Suppressor macrophage treated with lipopolysaccharide for 4 hours (primary cell): ENCODE measurements around the gene GRHPR.
"Not testable (repeated sequence)": the region's sequence is repeated elsewhere in the genome, so short reads cannot be mapped to it uniquely, and the experiment has no call there.

ENCODE experiments used
- DNase-seq: peaks from one replicate; pipeline ENCODE4 v3.0.0-alpha.2; 2020

Gene GRHPR

DNA sequence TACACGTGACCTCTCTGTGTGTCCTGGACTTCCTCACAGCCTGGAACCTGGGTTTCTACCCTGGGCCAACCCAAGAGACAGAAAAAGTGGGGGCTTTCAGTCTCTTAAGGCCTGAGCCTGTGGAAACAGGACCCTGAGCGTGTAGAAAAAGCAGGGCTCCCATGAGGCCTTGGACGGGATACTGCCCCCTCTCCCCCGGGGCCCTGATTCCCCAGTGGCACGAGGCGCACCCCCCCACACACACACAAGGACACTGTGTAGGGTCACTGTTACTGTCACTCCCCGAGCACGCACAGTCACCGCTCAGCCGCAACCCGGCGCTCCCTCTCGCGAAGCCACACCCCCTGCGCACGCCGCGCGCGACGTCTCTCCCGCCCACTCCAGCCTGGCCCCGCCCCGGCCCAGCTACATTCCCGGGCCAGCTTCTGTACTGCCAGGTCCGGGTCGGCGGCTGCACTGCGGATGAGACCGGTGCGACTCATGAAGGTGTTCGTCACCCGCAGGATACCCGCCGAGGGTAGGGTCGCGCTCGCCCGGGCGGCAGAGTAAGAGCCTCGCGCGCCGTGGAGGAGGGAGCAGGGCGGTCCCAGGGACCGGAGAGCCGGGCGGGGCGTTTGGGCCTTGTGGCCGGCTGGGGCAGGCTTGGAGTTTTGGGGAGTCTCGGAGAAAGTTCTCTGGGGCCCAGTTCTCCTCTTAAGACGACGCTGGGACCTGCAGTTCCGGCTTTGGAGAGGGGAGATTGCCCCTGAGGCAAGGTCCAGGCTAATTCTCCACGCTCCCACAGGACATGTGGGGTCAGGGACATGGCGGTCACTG, at the start of gene GRHPR:
GRHPR (plus strand) TSS at position 408 of the 816 bp plus-strand sequence; CDS start at position 463, 55 bp downstream.
- peak; percentile 94 for DNase-seq

DNA sequence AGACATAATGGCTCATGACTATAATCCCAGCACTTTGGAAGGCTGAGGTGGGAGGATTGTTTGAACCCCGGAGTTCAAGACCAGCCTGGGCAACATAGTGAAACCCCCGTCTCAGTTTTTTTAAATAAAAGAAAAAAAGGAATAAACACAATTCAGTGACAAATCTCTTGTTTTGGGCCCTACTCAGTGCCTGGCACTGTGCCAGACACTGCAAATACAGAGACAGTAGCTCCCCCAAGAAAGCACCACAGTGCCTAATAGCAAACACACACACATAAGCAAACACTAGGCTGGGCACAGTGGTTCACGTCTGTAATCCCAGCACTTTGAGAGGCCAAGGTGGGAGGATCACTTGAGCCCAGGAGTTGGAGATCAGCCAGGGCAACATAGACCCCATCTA, 49.7 kb upstream of the GRHPR start:
- DNase-seq = no peak

DNA sequence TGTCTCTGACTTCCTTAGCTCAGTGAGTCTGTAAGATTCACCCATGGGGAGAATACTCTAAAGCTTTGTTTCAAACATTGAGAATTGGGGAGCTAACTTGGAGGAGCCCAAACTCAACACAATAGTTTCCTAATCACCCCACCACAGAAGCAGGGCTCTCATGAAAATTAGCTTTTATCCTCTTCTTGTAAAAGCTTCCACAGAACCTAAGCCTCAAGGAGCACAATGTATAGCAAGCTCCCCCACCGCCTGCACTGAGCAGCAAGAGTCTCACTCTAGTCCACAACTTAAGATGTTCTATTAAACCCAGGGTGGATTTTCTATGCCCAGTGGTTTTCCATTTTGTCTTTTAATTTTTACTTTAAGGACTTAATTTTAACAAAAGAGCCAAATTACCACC, 48.9 kb upstream of the GRHPR start:
- DNase-seq = no peak

DNA sequence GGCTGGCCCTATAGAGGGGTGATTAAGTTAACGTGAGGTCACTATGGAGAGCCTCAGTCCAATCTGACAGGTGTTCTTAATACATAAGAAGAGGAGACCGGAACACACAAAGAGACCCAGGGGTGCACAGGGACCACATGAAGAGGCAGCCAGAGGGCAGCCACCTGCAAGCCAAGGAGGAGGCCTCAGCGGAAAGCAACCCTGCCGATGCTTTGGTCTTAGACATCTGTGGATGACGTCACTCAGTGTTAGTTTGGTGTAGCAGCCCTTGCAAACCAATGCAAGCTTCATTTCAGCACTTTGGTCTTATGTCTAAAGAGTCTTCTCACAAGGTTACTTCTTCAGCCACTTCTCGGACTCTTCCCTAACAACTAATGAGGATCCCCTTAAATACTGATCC, 47.6 kb upstream of the GRHPR start:
- DNase-seq = no peak

DNA sequence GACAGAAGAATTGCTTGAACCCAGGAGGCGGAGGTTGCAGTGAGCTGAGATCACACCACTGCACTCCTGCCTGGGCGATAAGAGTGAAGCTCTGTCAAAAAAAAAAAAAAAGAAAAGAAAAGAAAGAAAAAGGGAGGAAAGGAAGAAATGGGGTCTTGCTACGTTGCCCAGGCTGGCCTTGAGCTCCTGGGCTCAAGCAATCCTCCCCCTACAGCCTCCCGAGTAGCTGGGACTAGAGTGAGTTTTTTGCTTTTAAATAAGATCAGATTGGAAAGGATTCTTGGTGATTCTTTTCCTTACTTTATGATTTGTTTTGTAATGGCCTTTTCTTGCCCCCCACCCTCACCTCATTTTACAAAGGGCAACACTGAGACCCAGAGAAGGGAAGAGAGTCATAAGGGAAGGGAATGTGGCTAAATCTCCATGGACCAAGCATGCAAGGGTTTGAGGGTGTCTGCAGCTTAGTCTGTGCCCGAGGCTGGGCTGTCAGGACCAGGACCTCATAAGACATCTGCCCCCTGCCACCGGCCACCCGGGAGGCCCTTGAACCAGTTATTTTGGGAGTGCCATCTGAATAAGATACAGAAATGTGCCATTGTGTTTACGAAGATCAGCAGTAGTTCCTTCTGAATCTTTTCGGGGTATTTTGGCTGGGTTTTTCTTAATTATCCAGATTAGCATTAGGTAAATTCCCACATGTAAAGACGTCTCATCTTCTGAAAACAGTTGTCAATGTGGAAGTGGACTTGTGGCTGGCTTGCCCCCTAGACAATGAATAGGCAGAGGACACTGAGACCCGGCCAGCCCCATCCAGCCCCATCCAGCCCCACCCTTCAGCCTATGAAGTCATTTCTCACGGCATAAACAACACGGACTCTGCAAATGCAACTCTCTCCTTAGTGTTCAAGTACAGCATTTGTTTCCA, 44.5 kb upstream of the GRHPR start:
- no peak for DNase-seq

DNA sequence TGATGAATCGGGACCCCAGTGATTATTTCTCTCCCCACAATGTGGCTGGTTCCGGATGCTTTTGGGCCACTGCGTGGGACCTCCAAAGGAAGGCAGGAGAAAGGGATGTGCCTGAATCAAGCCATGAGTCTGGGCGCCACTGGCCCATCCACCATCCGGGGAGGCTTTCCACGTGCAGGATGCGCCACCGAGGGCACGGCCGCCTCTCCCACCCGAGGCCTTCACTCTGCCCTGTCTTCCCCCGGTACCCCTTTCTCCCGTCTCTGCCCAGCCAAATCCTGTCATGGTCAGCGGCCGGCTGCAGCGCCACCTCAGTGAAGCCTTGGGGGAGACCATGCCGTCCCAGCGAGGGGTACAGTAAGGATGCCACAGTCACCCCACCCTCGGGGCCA, 43.9 kb upstream of the GRHPR start:
- no peak for DNase-seq

DNA sequence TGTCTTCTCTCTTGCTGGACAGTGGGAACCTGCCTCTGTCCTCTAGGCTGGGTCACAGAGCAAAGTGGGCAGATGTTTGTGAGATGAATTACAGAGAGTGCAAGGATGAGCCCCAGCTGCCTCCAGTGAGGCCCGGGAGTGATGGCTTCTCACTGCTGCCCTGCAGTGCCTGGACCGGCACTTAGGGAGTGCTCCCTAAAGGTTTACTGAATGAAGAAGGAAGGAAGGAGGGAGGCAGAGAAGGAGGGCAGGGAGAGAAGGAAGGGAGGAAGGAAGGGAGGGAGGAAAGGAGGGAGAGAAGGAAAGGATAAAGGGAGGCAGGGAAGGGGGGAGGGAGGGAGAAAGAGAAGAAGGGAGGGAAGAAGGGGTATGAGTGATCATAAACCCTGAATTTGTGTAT, 42.7 kb upstream of the GRHPR start:
- no peak for DNase-seq

DNA sequence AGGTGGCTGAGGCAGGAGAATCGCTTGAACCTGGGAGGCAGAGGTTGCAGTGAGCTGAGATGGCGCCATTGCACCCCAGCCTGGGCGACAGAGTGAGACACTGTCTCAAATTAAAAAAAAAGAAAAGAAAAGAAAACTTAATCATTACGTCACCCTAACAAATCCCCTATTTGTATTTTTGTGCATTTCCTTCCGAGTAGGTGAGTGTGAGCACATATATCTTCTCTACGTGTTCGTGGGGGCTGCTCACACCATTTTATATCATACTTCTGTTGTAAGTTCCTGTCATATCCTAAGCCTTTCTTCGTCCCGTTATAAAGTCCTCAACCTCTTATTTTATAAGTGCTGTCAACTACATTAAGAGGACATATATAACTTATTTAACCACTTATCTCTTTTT, 41.9 kb upstream of the GRHPR start:
- no peak for DNase-seq

DNA sequence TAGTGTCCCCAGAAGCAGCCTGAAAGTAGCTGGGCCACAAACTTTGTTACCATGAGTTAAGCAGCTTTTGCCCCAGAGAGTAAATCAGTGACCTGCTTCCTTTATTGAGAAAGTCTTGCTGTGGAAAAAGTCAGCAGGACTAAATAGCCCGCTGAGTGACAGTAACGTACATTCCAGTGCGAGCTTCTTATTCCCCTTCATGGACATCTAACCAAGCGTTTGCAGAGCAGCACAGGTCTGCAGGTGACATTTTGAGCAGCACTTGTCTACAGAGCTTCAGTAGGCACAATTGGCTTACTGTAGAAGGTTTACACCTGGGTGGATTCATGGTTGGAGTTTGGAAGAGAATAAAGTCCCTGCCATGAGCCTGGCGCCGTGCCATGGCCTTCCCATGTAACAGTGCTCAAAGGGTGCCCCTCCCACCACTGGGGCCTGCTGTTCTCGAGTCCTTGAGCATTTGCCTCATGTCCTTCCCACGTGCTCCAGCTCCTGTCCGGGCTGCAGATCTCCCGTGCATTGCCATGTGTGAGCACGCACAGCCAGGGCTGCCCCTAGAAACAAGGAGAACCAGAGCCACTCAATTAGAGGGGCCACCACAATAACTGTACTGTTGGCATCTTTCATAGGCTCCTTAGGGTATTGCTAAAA, 41.3 kb upstream of the GRHPR start:
- DNase-seq = no peak

DNA sequence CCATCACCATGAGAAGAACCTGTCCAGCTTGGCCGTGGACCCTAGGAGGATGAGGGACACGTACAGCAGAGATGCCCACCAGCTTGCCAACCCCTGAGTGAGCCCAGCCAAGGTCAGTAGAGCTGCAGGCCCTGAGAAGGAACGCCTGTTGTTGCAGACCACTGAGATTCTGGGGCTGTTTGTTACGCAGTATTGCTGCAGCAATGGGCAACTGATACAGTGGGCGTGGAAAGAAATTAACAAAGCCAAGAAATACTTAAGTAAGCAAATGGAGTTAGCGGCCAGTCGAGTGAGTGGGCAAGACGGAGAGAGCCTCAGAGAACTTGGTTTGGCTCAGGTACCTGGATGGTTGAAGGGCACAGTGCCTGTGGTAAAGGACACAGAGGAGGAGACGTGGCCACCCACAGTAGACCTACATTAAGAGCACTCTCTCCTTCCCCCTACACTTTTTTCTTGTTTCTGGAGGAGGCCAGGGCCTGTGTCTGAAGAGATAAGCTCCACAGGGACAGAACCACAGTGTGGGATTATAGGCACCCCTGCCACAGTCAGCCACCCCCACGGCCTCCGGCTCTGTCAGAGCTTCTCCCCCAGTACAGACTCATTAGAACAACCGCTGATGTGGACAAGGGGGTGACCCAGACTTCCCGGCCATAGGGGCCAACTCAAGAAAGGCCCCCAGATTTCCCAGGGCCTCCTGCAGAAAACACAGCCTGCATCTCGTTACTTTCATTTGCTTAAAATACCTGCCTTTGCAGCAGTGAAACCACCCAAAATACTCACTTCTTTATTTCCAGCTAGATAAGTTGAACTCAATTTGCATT, 40.1 kb upstream of the GRHPR start:
- DNase-seq = no peak

DNA sequence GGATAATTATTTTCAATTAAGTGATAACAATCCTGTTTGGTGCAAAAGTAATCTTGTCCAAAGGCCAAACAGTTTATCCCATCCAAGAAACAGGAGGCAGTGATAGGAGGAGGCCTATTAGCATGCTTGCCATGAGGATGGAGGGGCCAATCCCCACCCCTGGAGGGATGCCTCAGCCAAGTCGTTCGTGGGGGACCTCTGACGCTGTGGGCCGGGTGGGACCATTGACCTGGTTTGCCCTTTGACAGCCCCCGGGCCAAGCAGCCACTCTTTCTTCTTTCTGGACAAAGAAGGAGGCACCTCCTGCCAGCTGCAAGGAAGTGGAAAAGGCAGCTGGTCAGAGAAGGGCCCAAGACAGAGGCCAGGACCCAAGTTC, 39.5 kb upstream of the GRHPR start:
- no peak for DNase-seq

DNA sequence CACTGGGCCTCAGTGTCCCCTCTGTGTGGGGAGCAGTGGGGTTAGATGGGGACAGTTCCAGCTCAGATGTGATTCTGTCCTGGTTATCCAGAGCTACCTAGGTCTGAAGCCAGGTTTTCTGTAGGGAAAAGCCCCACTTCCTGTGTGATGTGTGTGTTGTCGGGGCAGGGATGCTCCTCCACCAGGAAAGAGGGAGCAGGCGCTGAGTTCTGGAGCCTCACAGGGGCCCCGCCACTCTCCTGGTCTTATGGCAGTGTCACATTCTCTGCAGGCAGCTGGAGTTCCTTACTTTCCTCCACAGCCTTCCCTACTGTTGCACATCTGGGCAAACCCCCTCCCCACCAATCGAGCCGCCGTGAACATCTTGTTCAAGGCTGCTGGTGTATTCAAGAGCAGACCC, 39.1 kb upstream of the GRHPR start:
- no peak for DNase-seq

DNA sequence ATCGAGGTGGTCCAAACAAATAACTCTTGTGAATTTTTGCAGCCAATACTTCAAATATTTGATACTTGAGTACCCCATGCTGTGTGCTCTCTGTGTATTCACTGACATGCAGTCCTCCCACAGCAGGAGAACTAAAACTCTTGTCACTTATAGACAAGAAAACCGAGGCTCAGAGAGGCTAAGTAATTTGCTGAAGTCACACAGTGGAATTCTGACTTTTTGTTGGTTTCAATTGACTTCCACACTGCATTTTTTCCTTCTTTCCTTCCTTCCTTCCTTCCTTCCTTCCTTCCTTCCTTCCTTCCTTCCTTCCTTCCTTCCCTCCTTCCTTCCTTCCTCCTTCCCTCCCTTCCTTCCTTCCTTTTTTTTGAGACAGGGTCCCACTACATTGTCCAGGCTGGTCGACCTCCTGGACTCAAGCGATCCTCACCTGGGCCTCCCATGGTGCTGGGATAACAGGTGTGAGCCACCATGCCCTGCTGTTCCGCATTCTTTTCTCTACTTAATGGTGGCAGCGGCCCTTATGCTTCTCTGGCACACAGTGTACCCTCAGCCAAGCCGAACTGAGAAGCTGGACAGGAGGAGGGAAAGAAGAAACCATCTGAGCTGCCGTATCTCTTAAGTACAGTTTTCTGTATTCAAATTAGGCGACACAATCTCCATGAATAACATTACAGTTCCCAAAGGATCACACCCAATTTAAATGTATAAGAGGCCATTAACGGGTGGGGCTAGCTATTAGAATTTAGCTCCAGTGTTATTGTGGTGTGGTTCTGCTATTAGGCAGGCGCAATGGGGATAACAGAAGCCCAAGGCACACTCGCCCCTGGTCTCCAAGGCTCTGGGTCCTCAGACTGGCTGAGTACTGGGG, 38.4 kb upstream of the GRHPR start:
- DNase-seq = no peak

DNA sequence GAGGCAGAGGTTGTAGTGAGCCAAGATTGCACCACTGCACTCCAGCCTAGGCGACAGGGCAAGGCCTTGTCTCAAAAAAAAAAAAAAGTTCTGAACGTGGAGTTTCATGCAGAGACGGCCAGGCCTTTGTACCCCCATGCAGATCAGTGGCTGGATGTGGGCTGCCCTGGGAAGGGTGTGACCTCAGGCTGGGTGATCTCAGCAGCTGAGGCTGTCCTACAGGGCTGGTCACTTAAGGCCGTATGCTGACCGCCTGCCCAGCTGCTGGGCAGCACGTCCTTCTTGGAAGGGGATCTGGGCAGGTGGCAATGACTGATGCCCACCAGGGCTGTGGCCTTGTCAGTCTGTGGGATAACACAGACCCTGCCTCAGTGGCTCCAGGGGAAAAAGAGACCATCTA, 37.2 kb upstream of the GRHPR start:
- no peak for DNase-seq

DNA sequence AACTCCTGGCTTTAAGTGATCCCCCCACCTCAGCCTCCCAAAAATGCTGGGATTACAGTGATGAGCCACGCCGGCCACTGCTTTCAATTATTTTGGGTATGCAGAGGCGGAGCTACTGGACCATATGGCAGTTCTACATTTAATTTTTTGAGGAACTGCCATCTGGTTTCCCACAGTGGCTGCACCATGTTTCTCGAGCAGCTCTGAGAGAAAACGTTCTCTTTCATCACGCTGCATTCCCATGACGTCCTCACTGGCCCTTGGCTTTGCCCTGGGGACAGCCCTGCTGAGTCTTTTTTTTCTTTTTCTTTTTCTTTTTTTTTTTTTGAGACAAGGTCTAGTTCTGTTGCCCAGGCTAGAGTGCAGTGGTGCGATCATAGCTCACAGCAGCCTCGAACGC, 35.5 kb upstream of the GRHPR start:
- no peak for DNase-seq

DNA sequence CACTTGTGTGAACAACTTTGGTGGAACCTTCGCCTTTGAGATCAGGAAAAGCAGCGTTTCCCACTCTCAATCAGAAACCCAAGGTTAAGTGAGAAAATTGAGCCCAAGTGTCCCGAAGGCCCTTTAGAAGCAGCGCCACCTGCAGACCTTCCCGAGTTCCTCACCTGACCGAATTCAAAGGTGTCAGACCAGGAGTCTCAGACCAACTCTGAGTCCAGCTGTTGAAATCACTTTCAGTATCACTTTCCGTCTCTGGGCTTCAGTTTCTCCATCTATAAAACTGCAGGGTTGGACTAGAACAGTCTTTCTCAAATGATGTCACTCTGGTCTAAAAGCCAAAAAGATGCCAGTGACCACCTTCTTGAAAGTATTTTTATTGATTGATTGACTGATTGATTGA, 31.7 kb upstream of the GRHPR start:
- no peak for DNase-seq

DNA sequence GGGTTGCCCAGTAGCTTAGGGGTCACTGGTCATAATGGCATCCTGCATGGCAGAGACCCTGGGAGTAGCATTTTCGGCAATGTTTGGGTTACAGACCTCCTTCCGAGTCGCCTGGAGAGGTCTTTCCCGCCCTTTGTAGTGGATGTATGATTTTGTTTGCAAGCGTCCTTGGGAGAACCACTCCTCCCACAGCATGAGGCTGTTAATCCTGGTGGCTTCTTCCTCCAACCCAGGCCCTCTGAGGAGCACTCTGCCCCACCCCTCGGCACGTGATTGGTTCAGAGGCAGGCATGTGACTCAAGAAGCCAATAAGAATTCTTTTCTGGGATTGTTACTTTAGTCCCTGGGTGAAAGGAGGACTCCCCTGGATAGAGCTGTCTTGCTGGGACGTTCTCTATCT, 30.2 kb upstream of the GRHPR start:
- no peak for DNase-seq

DNA sequence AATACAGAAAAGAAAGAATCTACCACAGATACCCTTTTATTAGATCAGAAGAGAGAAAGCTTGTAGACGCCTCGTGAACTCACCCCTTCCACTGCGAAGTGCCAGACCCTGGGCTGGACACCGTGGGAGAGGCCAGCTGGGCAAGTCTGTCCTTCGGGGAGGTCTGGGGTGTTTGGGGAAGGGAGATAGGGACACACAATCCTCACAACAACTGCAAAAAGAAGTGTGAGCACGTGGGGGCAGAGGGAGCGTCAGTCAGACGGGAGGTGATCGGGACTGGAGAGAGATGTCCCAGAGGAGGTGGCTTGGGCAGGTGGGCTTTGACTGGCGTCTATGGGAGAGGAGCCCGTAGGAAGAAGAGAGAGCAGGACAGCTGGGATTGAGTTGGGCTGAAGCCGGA, 27.3 kb upstream of the GRHPR start:
- DNase-seq = no peak

DNA sequence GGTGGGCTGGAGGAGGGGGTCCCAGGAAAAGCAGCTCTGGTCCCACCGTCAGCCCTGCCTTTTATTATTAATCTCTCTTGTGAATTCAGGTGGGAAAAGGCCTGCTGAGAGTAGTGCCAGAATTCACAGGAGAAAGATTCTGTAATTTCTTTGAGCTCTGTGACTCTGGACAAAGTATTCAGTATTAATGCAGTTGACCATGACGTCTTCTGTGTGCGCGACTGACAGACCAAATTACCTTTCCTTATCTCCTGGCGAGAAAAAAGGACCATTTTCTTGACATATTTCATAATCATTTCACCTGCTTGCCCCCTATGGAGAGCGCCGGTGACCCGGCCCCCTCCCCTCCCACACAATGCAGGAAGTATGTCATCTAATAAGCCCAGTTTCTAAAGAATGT, 26.8 kb upstream of the GRHPR start:
- no peak for DNase-seq

DNA sequence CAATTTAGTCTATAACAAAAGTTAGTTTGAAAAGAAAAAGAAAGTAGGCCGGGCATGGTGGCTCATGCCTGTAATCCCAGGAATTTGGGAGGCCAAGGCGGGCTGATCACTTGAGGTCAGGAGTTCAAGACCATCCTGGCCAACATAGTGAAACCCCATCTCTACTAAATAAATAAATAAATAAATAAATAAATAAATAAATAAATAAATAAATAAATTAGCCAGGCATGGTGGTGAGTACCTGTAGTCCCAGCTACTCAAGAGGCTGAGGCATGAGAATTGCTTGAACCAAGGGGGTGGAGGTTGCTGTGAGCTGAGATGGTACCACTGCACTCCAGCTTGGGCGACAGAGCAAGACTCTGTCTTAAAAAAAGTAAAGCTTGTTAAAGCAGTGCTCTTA, 24.5 kb upstream of the GRHPR start:
- DNase-seq = not testable (repeated sequence)

DNA sequence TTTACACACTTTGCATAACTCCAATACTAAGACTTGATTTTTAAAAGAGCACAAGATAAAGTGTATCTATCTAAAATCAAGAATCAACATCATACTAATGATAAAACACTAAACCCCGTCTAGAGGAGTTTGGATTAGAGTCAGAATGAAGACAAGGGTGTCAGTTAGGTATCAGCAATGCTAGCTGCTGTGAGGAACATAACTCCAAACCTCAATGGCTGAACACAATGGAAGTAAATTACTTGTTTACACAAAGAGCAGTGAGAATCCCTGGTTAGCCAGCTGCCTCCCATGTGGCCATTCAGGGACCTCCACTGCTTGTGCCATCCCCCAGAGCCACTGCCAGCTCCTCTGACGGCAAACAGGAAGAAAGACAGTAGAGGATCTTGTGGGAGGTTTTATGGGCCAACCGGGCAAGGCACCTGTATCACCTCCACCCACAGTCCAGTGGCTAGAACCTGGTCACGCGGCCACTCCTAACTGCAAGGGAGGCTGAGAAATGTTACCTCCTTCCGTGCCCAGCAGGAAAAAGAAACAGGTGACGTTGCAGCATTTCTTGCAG, 24.0 kb upstream of the GRHPR start:
- DNase-seq = no peak
